HG03469 (cell line): ENCODE data around the gene GJB5.

ENCODE experiments used
- ATAC-seq: cut with Tn5 transposase; IDR thresholded peaks from one replicate; pipeline ENCODE4 v1.9.1; 2021; ENCODE audit warnings: mild to moderate bottlenecking, moderate library complexity, moderate number of reproducible peaks; ENCODE audit not compliant: unreplicated experiment

GJB5 gene

GRCh38 chr1:34792868-34793727 lies 38.3 kb downstream of the GJB5 start, which contains the start of gene GJA4:
TSS of gene GJA4 (plus strand) at chr1:34792999. CDS start at chr1:34794214, 1,215 bp downstream.
- ATAC-seq: no peak

- no peak for ATAC-seq
Observed at GRCh38 chr1:34794001-34794789, 39.3 kb downstream of the GJB5 start.

GRCh38 chr1:34794790-34795180 lies 39.9 kb downstream of the GJB5 start:
- no peak for ATAC-seq

GRCh38 chr1:34795916-34796315 lies 41.1 kb downstream of the GJB5 start:
- no peak for ATAC-seq

GRCh38 chr1:34796990-34797389 lies 42.1 kb downstream of the GJB5 start:
- ATAC-seq: no peak

GRCh38 chr1:34800214-34800613 lies 45.4 kb downstream of the GJB5 start:
- ATAC-seq: no peak

GRCh38 chr1:34803770-34804169 lies 48.9 kb downstream of the GJB5 start:
- no peak for ATAC-seq

GRCh38 chr1:34806396-34806795 lies 51.5 kb downstream of the GJB5 start:
- no peak for ATAC-seq
